DOHH2 (cell line): ENCODE measurements around the gene LSS.

Source experiments
- EZH2phosphoT487 ChIP-seq: fragments of 200-600 bp; sonication (generic); IDR thresholded peaks from 2 replicates; pipeline ENCODE4 v1.6.1; 2017; ENCODE audit warnings: borderline replicate concordance, mild to moderate bottlenecking, antibody characterized with exemption, low read length, moderate library complexity, mixed read lengths
- TF ChIP-seq, protein P1 (sequence below): fragments of 200-600 bp; sonication (generic); IDR thresholded peaks from one replicate; pipeline ENCODE4 v1.5.1; 2014; ENCODE audit warnings: antibody characterized with exemption, mild to moderate bottlenecking, low read depth, low read length; ENCODE audit not compliant: poor library complexity, severe bottlenecking

DNA sequence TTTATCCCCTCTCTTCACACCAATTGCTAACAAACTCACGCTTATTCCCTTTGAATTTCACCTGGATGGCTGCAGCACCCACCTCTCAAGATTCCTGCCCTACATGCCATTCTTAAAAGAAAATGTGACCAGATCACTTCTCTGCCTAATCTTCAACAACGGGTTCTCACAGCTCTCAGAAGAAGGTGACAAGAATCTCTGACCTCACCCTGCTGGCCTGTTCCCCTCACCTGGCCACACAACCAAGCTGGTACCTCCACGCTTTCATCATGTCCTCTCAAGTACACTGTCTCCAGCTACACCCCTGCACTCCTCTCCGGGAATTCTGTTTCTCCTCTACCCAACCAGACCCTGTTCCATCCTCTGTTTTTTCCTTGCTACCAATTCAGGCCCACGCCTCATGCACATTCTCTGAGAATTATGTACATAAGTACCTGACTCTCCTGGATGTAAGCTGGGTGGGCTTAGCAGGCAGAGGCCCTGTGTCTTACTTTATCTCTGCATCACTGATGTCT, 5.9 kb upstream of the LSS start:
- TF ChIP-seq, protein P1, sequence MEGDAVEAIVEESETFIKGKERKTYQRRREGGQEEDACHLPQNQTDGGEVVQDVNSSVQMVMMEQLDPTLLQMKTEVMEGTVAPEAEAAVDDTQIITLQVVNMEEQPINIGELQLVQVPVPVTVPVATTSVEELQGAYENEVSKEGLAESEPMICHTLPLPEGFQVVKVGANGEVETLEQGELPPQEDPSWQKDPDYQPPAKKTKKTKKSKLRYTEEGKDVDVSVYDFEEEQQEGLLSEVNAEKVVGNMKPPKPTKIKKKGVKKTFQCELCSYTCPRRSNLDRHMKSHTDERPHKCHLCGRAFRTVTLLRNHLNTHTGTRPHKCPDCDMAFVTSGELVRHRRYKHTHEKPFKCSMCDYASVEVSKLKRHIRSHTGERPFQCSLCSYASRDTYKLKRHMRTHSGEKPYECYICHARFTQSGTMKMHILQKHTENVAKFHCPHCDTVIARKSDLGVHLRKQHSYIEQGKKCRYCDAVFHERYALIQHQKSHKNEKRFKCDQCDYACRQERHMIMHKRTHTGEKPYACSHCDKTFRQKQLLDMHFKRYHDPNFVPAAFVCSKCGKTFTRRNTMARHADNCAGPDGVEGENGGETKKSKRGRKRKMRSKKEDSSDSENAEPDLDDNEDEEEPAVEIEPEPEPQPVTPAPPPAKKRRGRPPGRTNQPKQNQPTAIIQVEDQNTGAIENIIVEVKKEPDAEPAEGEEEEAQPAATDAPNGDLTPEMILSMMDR: no peak
- TF ChIP-seq EZH2phosphoT487: no peak
